Tongue (tissue), 2 donors: ENCODE data around the gene GAS7. TPM values are rescaled to one million over a fixed set of nuclear protein-coding genes. Genes with fewer than 3 reads are reported as not detected.
A peak's percentile ranks its signal among the peaks of the same experiment; 100 is the strongest.
"Not testable (repeated sequence)": the region's sequence is repeated elsewhere in the genome, so short reads cannot be mapped to it uniquely, and the experiment has no call there.

ENCODE experiments used
- DNase-seq: peaks from one replicate; pipeline ENCODE4 v3.0.0-alpha.2; 2015
- total RNA-seq: library from RNA; depleted of rRNA; stranded (reverse); fragments of >200 nt; gene quantifications from one replicate; pipeline ENCODE4 v1.2.3, GENCODE V29; 2014

The GAS7 gene
- total RNA-seq, 1 donor from 2014 or later, result 144 TPM

GRCh38 chr17:9938764-9939163 is 259.6 kb downstream of the GAS7 start:
- no peak for DNase-seq

GRCh38 chr17:9937901-9938300 is 260.5 kb downstream of the GAS7 start:
- DNase-seq, result no peak

GRCh38 chr17:9937241-9937761 is 261.1 kb downstream of the GAS7 start:
- peak; percentile 80 for DNase-seq

- DNase-seq, result no peak
These were observed 262.3 kb downstream of the GAS7 start for GRCh38 chr17:9936095-9936494.

- no peak for DNase-seq
These were observed 263.0 kb downstream of the GAS7 start for GRCh38 chr17:9935408-9935807.

- no peak for DNase-seq
These were observed 264.1 kb downstream of the GAS7 start for GRCh38 chr17:9934331-9934730.

- DNase-seq, result no peak
These were observed 265.9 kb downstream of the GAS7 start for GRCh38 chr17:9932491-9932890.

GRCh38 chr17:9931144-9931741 is 267.2 kb downstream of the GAS7 start:
- DNase-seq, result peak; percentile 43

- DNase-seq, result no peak
These were observed 268.5 kb downstream of the GAS7 start for GRCh38 chr17:9929871-9930270.

GRCh38 chr17:9928601-9929333 is 269.6 kb downstream of the GAS7 start:
- DNase-seq, result peak; percentile 94

GRCh38 chr17:9926150-9926804 is 272.1 kb downstream of the GAS7 start:
- DNase-seq, result no peak

- no peak for DNase-seq
These were observed 272.9 kb downstream of the GAS7 start for GRCh38 chr17:9925457-9925856.

- peak; percentile 91 for DNase-seq
These were observed 273.6 kb downstream of the GAS7 start for GRCh38 chr17:9924735-9925191.

- DNase-seq, result no peak
These were observed 276.2 kb downstream of the GAS7 start for GRCh38 chr17:9922012-9922848.

- DNase-seq, result not testable (repeated sequence)
These were observed 277.2 kb downstream of the GAS7 start for GRCh38 chr17:9921216-9921615.

- DNase-seq, result no peak
These were observed 279.5 kb downstream of the GAS7 start for GRCh38 chr17:9918804-9919352.

- DNase-seq, result no peak
These were observed 280.1 kb downstream of the GAS7 start for GRCh38 chr17:9918352-9918751.

GRCh38 chr17:9917801-9918200 is 280.6 kb downstream of the GAS7 start:
- DNase-seq, result no peak

GRCh38 chr17:9917131-9917530 is 281.3 kb downstream of the GAS7 start:
- no peak for DNase-seq

- DNase-seq, result no peak
These were observed 282.3 kb downstream of the GAS7 start for GRCh38 chr17:9916108-9916507.

- no peak for DNase-seq
These were observed 284.9 kb downstream of the GAS7 start for GRCh38 chr17:9913476-9913875.
